Fibroblast of lung (primary cell): ENCODE results near the gene MAPK6. TPM values are rescaled to one million over a fixed set of nuclear protein-coding genes. Genes with fewer than 3 reads are reported as not detected.

Experiments
- DNase-seq, 2 donors: peaks; one replicate each; pipeline versions ENCODE4 v3.0.0 to v3.0.0-alpha.2; 2010; ENCODE audit warnings: low read depth in 2 of 2
- H2AFZ ChIP-seq: 2 replicates; pipeline ENCODE4 v1.5.1; 2012; ENCODE audit warnings: low read length, control low read depth, inconsistent platforms
- H3K27ac ChIP-seq: 2 replicates; pipeline ENCODE4 v1.5.1; 2011; ENCODE audit warnings: low read length, control low read depth; ENCODE audit not compliant: insufficient read depth
- H3K27me3 ChIP-seq: 2 replicates; pipeline ENCODE4 v1.5.1; 2011; ENCODE audit warnings: mild to moderate bottlenecking, low read length; ENCODE audit not compliant: control insufficient read depth, insufficient read depth
- H3K36me3 ChIP-seq: 2 replicates; pipeline ENCODE4 v1.5.1; 2011; ENCODE audit warnings: low read length; ENCODE audit not compliant: control insufficient read depth, insufficient read depth
- H3K4me1 ChIP-seq: 2 replicates; pipeline ENCODE4 v1.5.1; 2011; ENCODE audit warnings: low read length; ENCODE audit not compliant: control insufficient read depth, insufficient read depth; ENCODE audit errors: extremely low read depth
- H3K4me2 ChIP-seq: 2 replicates; pipeline ENCODE4 v1.5.1; 2011; ENCODE audit warnings: low read length, control low read depth; ENCODE audit not compliant: insufficient read depth; ENCODE audit errors: extremely low read depth
- H3K4me3 ChIP-seq, 4 experiments: fragments of 200-600 bp in 1 of 4; sonication (generic) in 1 of 4; replicated peaks in 1 of 4; 2 replicates each; pipeline ENCODE4 v1.5.1; 2011 to 2016; ENCODE audit warnings: low read length in 4 of 4, low read depth in 3 of 4, mild to moderate bottlenecking in 3 of 4, control low read depth in 2 of 4, inconsistent platforms in 1 of 4, mixed read lengths in 1 of 4; ENCODE audit not compliant: insufficient read depth in 1 of 4; ENCODE audit errors: control extremely low read depth in 1 of 4
- H3K79me2 ChIP-seq: 2 replicates; pipeline ENCODE4 v1.5.1; 2012; ENCODE audit warnings: mild to moderate bottlenecking, low read length, inconsistent platforms; ENCODE audit not compliant: control insufficient read depth, insufficient read depth
- H3K9ac ChIP-seq: 2 replicates; pipeline ENCODE4 v1.5.1; 2011; ENCODE audit warnings: mild to moderate bottlenecking, low read length, control low read depth; ENCODE audit not compliant: insufficient read depth
- H3K9me3 ChIP-seq: 2 replicates; pipeline ENCODE4 v1.5.1; 2012; ENCODE audit warnings: low read depth, low read length; ENCODE audit not compliant: control insufficient read depth, insufficient read depth
- H4K20me1 ChIP-seq: 2 replicates; pipeline ENCODE4 v1.5.1; 2011; ENCODE audit warnings: low read length; ENCODE audit not compliant: control insufficient read depth, insufficient read depth; ENCODE audit errors: extremely low read depth
- EZH2 ChIP-seq: IDR thresholded peaks from 2 replicates; pipeline ENCODE4 v1.5.1; 2012; ENCODE audit warnings: low read length, control low read depth, mild to moderate bottlenecking; ENCODE audit errors: missing control alignments
- polyA plus RNA-seq, 2 donors: library from polyadenylated mRNA; depleted of rRNA in 1 of 2; stranded (reverse) in 1 of 2; unstranded in 1 of 2; fragments of >200 nt; gene quantifications; 2 replicates each; pipeline ENCODE4 v1.2.1, GENCODE V29; 2011 to 2012; ENCODE audit warnings: missing spikeins in 1 of 2
- total RNA-seq: library from RNA; depleted of rRNA; stranded (reverse); fragments of >200 nt; gene quantifications from 2 replicates; pipeline ENCODE4 v1.2.1, GENCODE V29; 2014
- TF ChIP-seq, protein P1 (sequence below), 2 donors: IDR thresholded peaks in 1 of 2; conservative IDR thresholded peaks in 1 of 2; 1 replicate in 1 of 2; 2 replicates in 1 of 2; pipeline ENCODE4 v1.5.1; 2011 to 2012; ENCODE audit warnings: low read length in 2 of 2, control low read depth in 1 of 2, inconsistent platforms in 1 of 2, low read depth in 1 of 2, mild to moderate bottlenecking in 1 of 2

Gene MAPK6
- total and polyA plus RNA-seq, 2 donors (not counting 1 experiment from before 2014, with no cell fraction given): 45.5 to 62.1 TPM

DNA sequence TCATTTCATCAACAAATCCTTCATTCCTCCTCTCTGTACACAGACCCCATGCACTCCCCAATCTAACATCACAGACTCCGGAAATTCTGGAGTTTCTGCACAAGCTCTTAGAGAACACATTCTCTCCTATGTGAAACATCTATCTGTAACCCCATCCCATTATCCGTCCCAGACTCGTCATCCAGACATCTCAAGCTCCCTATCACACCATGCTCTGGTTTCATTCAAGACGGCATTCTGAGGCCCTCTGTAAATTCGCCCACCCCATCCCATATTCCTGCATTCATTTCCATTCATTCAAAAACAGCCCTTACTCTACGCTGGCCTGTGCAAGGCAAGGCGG is 48.0 kb upstream of the MAPK6 start:
- TF ChIP-seq, protein P1, sequence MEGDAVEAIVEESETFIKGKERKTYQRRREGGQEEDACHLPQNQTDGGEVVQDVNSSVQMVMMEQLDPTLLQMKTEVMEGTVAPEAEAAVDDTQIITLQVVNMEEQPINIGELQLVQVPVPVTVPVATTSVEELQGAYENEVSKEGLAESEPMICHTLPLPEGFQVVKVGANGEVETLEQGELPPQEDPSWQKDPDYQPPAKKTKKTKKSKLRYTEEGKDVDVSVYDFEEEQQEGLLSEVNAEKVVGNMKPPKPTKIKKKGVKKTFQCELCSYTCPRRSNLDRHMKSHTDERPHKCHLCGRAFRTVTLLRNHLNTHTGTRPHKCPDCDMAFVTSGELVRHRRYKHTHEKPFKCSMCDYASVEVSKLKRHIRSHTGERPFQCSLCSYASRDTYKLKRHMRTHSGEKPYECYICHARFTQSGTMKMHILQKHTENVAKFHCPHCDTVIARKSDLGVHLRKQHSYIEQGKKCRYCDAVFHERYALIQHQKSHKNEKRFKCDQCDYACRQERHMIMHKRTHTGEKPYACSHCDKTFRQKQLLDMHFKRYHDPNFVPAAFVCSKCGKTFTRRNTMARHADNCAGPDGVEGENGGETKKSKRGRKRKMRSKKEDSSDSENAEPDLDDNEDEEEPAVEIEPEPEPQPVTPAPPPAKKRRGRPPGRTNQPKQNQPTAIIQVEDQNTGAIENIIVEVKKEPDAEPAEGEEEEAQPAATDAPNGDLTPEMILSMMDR (conservative IDR thresholded peaks at IDR 0.05 in 1 of 2, IDR thresholded peaks at IDR 0.05 in 1 of 2; ENCODE audit: low read depth in 1 of 2, low read length in 2 of 2): no peak
- TF ChIP-seq EZH2: no peak
- no peaks in the 10 kb centered on the region for H3K36me3 ChIP-seq
- peak overlapping the region; percentile 80 to 100 (median 94) for H3K4me3 ChIP-seq
- H3K4me1 ChIP-seq: no peaks in the 10 kb centered on the region
- H2AFZ ChIP-seq: peak overlapping the region; percentile 100
- H3K4me2 ChIP-seq: peak overlapping the region; percentile 97
- H3K9me3 ChIP-seq: no peaks in the 10 kb centered on the region
- peak overlapping the region; percentile 96 for H3K27ac ChIP-seq
- H3K79me2 ChIP-seq: peaks cover 40% of the 10 kb centered on the region
- no peak for DNase-seq
- no peaks in the 10 kb centered on the region for H3K27me3 ChIP-seq
- no peaks in the 10 kb centered on the region for H4K20me1 ChIP-seq
- H3K9ac ChIP-seq: peak overlapping the region; percentile 95

DNA sequence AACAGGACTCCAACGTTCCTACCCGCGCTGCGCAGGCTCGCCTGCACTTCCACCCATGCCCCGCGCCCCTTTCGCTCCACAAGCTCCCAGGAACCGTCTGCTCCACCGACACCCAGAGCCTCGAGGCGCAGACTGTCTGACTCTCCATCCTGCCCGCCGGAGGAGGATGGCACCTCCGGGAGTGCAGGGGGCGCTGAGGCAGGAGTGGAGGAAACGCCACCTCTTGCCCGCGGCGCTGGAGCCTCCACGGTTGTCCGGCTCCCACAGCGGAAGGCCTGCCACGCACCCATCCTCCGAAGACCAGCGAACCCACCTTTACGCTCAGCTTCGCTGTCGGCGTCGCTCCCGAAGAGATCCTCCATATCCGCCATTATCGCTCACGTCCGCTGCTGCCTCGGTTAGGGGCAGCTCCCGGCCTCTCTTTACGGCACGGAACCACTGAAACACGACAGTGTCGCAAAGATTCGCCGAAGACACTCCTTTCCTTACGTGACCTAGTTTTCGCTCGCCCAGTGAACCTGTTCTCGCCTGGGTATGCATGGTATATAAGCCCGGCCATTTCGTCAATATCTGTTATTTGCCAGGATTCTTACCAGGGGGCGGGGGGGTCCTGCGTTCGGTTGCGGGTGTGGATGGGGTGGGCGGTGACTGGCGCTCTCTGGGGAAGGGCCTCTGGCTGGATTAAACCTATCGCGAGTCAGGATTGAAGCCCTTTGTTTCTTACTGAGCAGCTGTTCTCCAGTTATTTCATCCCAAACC is 47.5 kb upstream of the MAPK6 start, which contains the start of gene LEO1:
LEO1 (minus strand) TSS at position 404 of the 759 bp plus-strand sequence; CDS start at position 371, 33 bp downstream.
- Histone ChIP-seq H3K9me3 (no peaks in the 10 kb centered on the region), H3K4me3 (peak within 1 kb of the TSS; percentile 80 to 100 (median 94)), H3K79me2 (peaks cover 37% of the 10 kb centered on the region), H3K4me2 (peak within 1 kb of the TSS; percentile 97), H3K9ac (peak within 1 kb of the TSS; percentile 95), H2AFZ (peak within 1 kb of the TSS; percentile 100), H3K36me3 (no peaks in the 10 kb centered on the region), H3K4me1 (no peaks in the 10 kb centered on the region), H4K20me1 (no peaks in the 10 kb centered on the region), H3K27me3 (no peaks in the 10 kb centered on the region), H3K27ac (peak within 1 kb of the TSS; percentile 96)
- TF ChIP-seq, protein P1 (conservative IDR thresholded peaks at IDR 0.05 in 1 of 2, IDR thresholded peaks at IDR 0.05 in 1 of 2; ENCODE audit: low read depth in 1 of 2, low read length in 2 of 2): peak; percentile 50 to 56
- TF ChIP-seq EZH2: no peak
- DNase-seq: peak; percentile 99 to 100

DNA sequence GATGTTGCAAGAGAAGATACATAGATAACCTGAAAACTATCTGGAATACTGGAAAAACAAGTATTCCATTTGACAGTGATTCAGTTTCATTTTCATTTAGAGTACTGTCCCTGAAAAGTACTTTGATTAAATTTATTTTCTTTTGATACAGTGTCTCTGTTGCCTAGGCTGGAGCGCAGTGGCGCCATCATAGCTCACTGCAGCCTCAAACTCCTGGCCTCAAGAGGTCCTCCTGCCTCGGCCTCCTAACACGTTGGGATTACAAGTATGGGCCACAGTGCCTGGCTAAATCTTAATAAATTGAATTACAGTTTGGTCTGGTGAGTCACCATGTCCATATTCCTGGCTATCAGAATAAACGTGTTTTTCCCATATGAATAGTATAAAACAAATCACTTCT is 45.8 kb upstream of the MAPK6 start:
- no peak for DNase-seq
- no peak for TF ChIP-seq EZH2
- TF ChIP-seq, protein P1 (conservative IDR thresholded peaks at IDR 0.05 in 1 of 2, IDR thresholded peaks at IDR 0.05 in 1 of 2; ENCODE audit: low read depth in 1 of 2, low read length in 2 of 2): no peak
- Histone ChIP-seq H3K27me3 (no peaks in the 10 kb centered on the region), H3K79me2 (peaks cover 29% of the 10 kb centered on the region), H3K36me3 (no peaks in the 10 kb centered on the region), H3K4me3 (no peak overlapping the region), H3K9ac (no peak overlapping the region), H3K27ac (no peak overlapping the region), H2AFZ (no peak overlapping the region), H3K4me2 (no peak overlapping the region), H3K4me1 (no peaks in the 10 kb centered on the region), H4K20me1 (no peaks in the 10 kb centered on the region), H3K9me3 (no peaks in the 10 kb centered on the region)
